K562 (cell line): ENCODE data around the gene TNN.

ENCODE experiments used
- CTCF ChIP-seq, 3 experiments: IDR thresholded peaks in 2 of 3; conservative IDR thresholded peaks in 1 of 3; 2 replicates each; pipeline ENCODE4 v1.5.1; 2011 to 2012; ENCODE audit warnings: low read length in 3 of 3, mild to moderate bottlenecking in 3 of 3, control low read depth in 2 of 3, improper control_type of control experiment in 1 of 3, inconsistent platforms in 1 of 3, low read depth in 1 of 3, mixed read lengths in 1 of 3, moderate library complexity in 1 of 3; ENCODE audit not compliant: insufficient read depth in 2 of 3
- FOXJ3 ChIP-seq: sonication (generic); formaldehyde crosslinking; IDR thresholded peaks from 2 replicates; pipeline ENCODE4 v1.4.0; 2020; ENCODE audit warnings: mild to moderate bottlenecking, missing genetic modification reagents
- FOXK2 ChIP-seq, 2 experiments: fragments of 450-650 bp; IDR thresholded peaks in 1 of 2; conservative IDR thresholded peaks in 1 of 2; 2 replicates each; pipeline ENCODE4 v1.6.1; 2016; ENCODE audit warnings: low read depth in 2 of 2, mild to moderate bottlenecking in 1 of 2
- PHB2 ChIP-seq: fragments of 450-650 bp; IDR thresholded peaks from 2 replicates; pipeline ENCODE4 v1.6.1; 2017; ENCODE audit warnings: low read depth
- ZNF324 ChIP-seq: fragments of 250-450 bp; sonication (Bioruptor Pico); IDR thresholded peaks from 2 replicates; pipeline ENCODE4 v1.4.0; 2020; ENCODE audit warnings: mild to moderate bottlenecking
- ZNF830 ChIP-seq: fragments of 250-450 bp; sonication (Bioruptor Pico); IDR thresholded peaks from 2 replicates; pipeline ENCODE4 v1.5.0; 2021; ENCODE audit warnings: mild to moderate bottlenecking
- TF ChIP-seq, protein P1 (sequence below): IDR thresholded peaks from 2 replicates; pipeline ENCODE4 v1.6.1; 2012; ENCODE audit warnings: low read depth, low read length, improper control_type of control experiment, borderline replicate concordance
- TF ChIP-seq, protein P2 (sequence below): sonication (generic); formaldehyde crosslinking; IDR thresholded peaks from 2 replicates; pipeline ENCODE4 v1.8.1; 2023; ENCODE audit warnings: mild to moderate bottlenecking, missing genetic modification reagents, moderate library complexity
- TF ChIP-seq, protein P3 (sequence below): sonication (generic); formaldehyde crosslinking; IDR thresholded peaks from 2 replicates; pipeline ENCODE4 v1.8.0; 2022; ENCODE audit warnings: mild to moderate bottlenecking, low read depth, missing genetic modification reagents
- TF ChIP-seq, protein P4 (sequence below): fragments of 250-450 bp; sonication (Bioruptor Pico); IDR thresholded peaks from 2 replicates; pipeline ENCODE4 v1.5.0; 2020; ENCODE audit warnings: mild to moderate bottlenecking, borderline replicate concordance

GRCh38 chr1:175129644-175129996, 62.0 kb downstream of the TNN start:
- TF ChIP-seq, protein P1, sequence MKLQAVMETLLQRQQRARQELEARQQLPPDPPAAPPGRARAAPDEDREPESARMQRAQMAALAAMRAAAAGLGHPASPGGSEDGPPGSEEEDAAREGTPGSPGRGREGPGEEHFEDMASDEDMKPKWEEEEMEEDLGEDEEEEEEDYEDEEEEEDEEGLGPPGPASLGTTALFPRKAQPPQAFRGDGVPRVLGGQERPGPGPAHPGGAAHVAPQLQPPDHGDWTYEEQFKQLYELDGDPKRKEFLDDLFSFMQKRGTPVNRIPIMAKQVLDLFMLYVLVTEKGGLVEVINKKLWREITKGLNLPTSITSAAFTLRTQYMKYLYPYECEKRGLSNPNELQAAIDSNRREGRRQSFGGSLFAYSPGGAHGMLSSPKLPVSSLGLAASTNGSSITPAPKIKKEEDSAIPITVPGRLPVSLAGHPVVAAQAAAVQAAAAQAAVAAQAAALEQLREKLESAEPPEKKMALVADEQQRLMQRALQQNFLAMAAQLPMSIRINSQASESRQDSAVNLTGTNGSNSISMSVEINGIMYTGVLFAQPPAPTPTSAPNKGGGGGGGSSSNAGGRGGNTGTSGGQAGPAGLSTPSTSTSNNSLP, result no peak
- no peak for TF ChIP-seq PHB2
- TF ChIP-seq, protein P2, sequence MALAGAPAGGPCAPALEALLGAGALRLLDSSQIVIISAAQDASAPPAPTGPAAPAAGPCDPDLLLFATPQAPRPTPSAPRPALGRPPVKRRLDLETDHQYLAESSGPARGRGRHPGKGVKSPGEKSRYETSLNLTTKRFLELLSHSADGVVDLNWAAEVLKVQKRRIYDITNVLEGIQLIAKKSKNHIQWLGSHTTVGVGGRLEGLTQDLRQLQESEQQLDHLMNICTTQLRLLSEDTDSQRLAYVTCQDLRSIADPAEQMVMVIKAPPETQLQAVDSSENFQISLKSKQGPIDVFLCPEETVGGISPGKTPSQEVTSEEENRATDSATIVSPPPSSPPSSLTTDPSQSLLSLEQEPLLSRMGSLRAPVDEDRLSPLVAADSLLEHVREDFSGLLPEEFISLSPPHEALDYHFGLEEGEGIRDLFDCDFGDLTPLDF (CRISPR knock-in tag), result no peak
- TF ChIP-seq FOXK2 (conservative IDR thresholded peaks at IDR 0.05 in 1 of 2, IDR thresholded peaks at IDR 0.05 in 1 of 2; ENCODE audit: low read depth in 2 of 2), result no peak
- no peak for TF ChIP-seq FOXJ3 (CRISPR knock-in tag)
- TF ChIP-seq, protein P3, sequence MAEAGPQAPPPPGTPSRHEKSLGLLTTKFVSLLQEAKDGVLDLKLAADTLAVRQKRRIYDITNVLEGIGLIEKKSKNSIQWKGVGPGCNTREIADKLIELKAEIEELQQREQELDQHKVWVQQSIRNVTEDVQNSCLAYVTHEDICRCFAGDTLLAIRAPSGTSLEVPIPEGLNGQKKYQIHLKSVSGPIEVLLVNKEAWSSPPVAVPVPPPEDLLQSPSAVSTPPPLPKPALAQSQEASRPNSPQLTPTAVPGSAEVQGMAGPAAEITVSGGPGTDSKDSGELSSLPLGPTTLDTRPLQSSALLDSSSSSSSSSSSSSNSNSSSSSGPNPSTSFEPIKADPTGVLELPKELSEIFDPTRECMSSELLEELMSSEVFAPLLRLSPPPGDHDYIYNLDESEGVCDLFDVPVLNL (CRISPR knock-in tag), result no peak
- TF ChIP-seq CTCF (IDR thresholded peaks at IDR 0.05 in 2 of 3, conservative IDR thresholded peaks at IDR 0.05 in 1 of 3; ENCODE audit: insufficient read depth in 2 of 3, low read depth in 1 of 3, low read length in 3 of 3), result no peak
- no peak for TF ChIP-seq ZNF830 (CRISPR knock-in tag)
- no peak for TF ChIP-seq ZNF324
- TF ChIP-seq, protein P4, sequence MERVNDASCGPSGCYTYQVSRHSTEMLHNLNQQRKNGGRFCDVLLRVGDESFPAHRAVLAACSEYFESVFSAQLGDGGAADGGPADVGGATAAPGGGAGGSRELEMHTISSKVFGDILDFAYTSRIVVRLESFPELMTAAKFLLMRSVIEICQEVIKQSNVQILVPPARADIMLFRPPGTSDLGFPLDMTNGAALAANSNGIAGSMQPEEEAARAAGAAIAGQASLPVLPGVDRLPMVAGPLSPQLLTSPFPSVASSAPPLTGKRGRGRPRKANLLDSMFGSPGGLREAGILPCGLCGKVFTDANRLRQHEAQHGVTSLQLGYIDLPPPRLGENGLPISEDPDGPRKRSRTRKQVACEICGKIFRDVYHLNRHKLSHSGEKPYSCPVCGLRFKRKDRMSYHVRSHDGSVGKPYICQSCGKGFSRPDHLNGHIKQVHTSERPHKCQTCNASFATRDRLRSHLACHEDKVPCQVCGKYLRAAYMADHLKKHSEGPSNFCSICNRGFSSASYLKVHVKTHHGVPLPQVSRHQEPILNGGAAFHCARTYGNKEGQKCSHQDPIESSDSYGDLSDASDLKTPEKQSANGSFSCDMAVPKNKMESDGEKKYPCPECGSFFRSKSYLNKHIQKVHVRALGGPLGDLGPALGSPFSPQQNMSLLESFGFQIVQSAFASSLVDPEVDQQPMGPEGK (CRISPR knock-in tag), result no peak
